CD14-positive monocyte (primary cell): ENCODE measurements around the gene MARVELD1. TPM values are rescaled to one million over a fixed set of nuclear protein-coding genes. Genes with fewer than 3 reads are reported as not detected.

Experiments used
- DNase-seq, 3 donors: peaks; one replicate each; pipeline ENCODE4 v3.0.0-alpha.2; 2011 to 2022
- H2AFZ ChIP-seq: 2 replicates; pipeline ENCODE4 v1.6.0; 2012; ENCODE audit warnings: mild to moderate bottlenecking, low read depth, low read length, inconsistent platforms; ENCODE audit not compliant: insufficient read depth, poor library complexity, severe bottlenecking
- H3K27ac ChIP-seq, 2 donors: 1 replicate in 1 of 2; 2 replicates in 1 of 2; pipeline ENCODE4 v1.5.1; 2012 to 2013; ENCODE audit warnings: low read length in 2 of 2, control low read depth in 1 of 2, inconsistent platforms in 1 of 2, low read depth in 1 of 2, mild to moderate bottlenecking in 1 of 2
- H3K27me3 ChIP-seq, 2 donors: one replicate each; pipeline versions ENCODE4 v1.6.0 to v1.6.1; 2011 to 2013; ENCODE audit warnings: low read length in 2 of 2; ENCODE audit not compliant: control insufficient read depth in 2 of 2, insufficient read depth in 2 of 2
- H3K36me3 ChIP-seq, 2 donors: replicated peaks in 1 of 2; 1 replicate in 1 of 2; 2 replicates in 1 of 2; pipeline versions ENCODE4 v1.5.1 to v1.6.1; 2012 to 2013; ENCODE audit warnings: low read length in 2 of 2, control low read depth in 1 of 2, inconsistent platforms in 1 of 2, mild to moderate bottlenecking in 1 of 2; ENCODE audit not compliant: insufficient read depth in 2 of 2, control insufficient read depth in 1 of 2
- H3K4me1 ChIP-seq, 2 donors: 1 replicate in 1 of 2; 2 replicates in 1 of 2; pipeline versions ENCODE4 v1.5.1 to v1.6.1; 2012 to 2013; ENCODE audit warnings: low read length in 2 of 2, control low read depth in 1 of 2, inconsistent platforms in 1 of 2, mild to moderate bottlenecking in 1 of 2, moderate library complexity in 1 of 2; ENCODE audit not compliant: insufficient read depth in 2 of 2, control insufficient read depth in 1 of 2
- H3K4me2 ChIP-seq: replicated peaks from 2 replicates; pipeline ENCODE3; 2012; ENCODE audit warnings: low read length, moderate library complexity, mild to moderate bottlenecking; ENCODE audit not compliant: poor library complexity, severe bottlenecking; ENCODE audit errors: extremely low read depth
- H3K4me3 ChIP-seq, 3 experiments: fragments of 200-600 bp in 1 of 3; sonication (generic) in 1 of 3; replicated peaks in 1 of 3; 1 replicate in 2 of 3; 2 replicates in 1 of 3; pipeline ENCODE4 v1.5.1; 2011 to 2013; ENCODE audit warnings: low read length in 3 of 3, mild to moderate bottlenecking in 3 of 3, control low read depth in 2 of 3, low read depth in 2 of 3, inconsistent platforms in 1 of 3, moderate library complexity in 1 of 3
- H3K79me2 ChIP-seq: 2 replicates; pipeline ENCODE4 v1.6.0; 2012; ENCODE audit warnings: mild to moderate bottlenecking, control low read depth, inconsistent platforms, low read length, moderate library complexity; ENCODE audit not compliant: insufficient read depth
- H3K9ac ChIP-seq: 2 replicates; pipeline ENCODE4 v1.6.0; 2017; ENCODE audit warnings: low read length, mild to moderate bottlenecking; ENCODE audit not compliant: insufficient read depth, poor library complexity, severe bottlenecking
- H3K9me3 ChIP-seq, 2 donors: replicated peaks in 1 of 2; 1 replicate in 1 of 2; 2 replicates in 1 of 2; pipeline versions ENCODE4 v1.5.1 to v1.6.1; 2012 to 2013; ENCODE audit warnings: low read length in 2 of 2, control low read depth in 1 of 2; ENCODE audit not compliant: control insufficient read depth in 1 of 2, insufficient read depth in 1 of 2
- H4K20me1 ChIP-seq: 2 replicates; pipeline ENCODE4 v1.6.0; 2012; ENCODE audit warnings: mild to moderate bottlenecking, low read length, control low read depth, moderate library complexity; ENCODE audit not compliant: insufficient read depth
- H3K27ac Mint-ChIP-seq, 7 donors: one replicate each; pipeline ENCODE4 v1.8.0; 2020; ENCODE audit warnings: mild to moderate bottlenecking in 7 of 7, mixed read lengths in 7 of 7, moderate library complexity in 6 of 7, inconsistent platforms in 2 of 7
- H3K27me3 Mint-ChIP-seq, 3 donors: one replicate each; pipeline ENCODE4 v1.8.0; 2021 to 2022; ENCODE audit warnings: low read depth in 3 of 3, mild to moderate bottlenecking in 3 of 3, mixed read lengths in 3 of 3, moderate library complexity in 3 of 3, inconsistent platforms in 1 of 3
- H3K36me3 Mint-ChIP-seq, 2 donors: one replicate each; pipeline ENCODE4 v1.8.0; 2020; ENCODE audit warnings: mixed read lengths in 2 of 2, inconsistent platforms in 1 of 2, mild to moderate bottlenecking in 1 of 2
- H3K4me1 Mint-ChIP-seq: one replicate; pipeline ENCODE4 v1.8.0; 2020; ENCODE audit warnings: mild to moderate bottlenecking, mixed read lengths
- H3K4me3 Mint-ChIP-seq, 2 donors: one replicate each; pipeline ENCODE4 v1.8.0; 2020; ENCODE audit warnings: mild to moderate bottlenecking in 2 of 2, mixed read lengths in 2 of 2, moderate library complexity in 1 of 2
- H3K9me3 Mint-ChIP-seq, 7 donors: one replicate each; pipeline ENCODE4 v1.8.0; 2020 to 2022; ENCODE audit warnings: mixed read lengths in 7 of 7, mild to moderate bottlenecking in 6 of 7, moderate library complexity in 6 of 7, inconsistent platforms in 2 of 7
- CTCF ChIP-seq: fragments of 200-600 bp; IDR thresholded peaks from one replicate; pipeline ENCODE4 v1.8.0; 2022; ENCODE audit warnings: antibody characterized with exemption, mild to moderate bottlenecking
- WGBS: methylation state at CpG from one replicate; pipeline ENCODE4 v1.1.5; 2013; ENCODE audit warnings: missing lambda C conversion rate; ENCODE audit not compliant: insufficient coverage; 5-methylcytosine and 5-hydroxymethylcytosine counted together
- intact Hi-C, 2 donors: fragments of 100-400 bp; cut with micrococcal nuclease; formaldehyde crosslinking; loops; one replicate each; pipeline versions ENCODE4 v1.15.0 to v1.15.1; 2023
- polyA plus RNA-seq, 3 donors: library from polyadenylated mRNA; depleted of rRNA in 1 of 3; unstranded in 2 of 3; stranded (reverse) in 1 of 3; fragments of 300-500 nt in 2 of 3; fragments of >200 nt in 1 of 3; fragmentation: Illumina TruSeq in 2 of 3; gene quantifications; 1 replicate in 2 of 3; 2 replicates in 1 of 3; pipeline ENCODE4 v1.2.3, GENCODE V29; 2012 to 2021

The MARVELD1 gene
- polyA plus RNA-seq, 3 donors = 3.7 to 28.0 (median 9.2) TPM

- no peak for DNase-seq
- Mint-ChIP-seq H3K27me3 (peaks cover 0 to 3% (median 0%) of the 10 kb centered on the region in 3 donors), H3K4me3 (no peak overlapping the region), H3K27ac (no peak overlapping the region), H3K4me1 (peaks cover 3% of the 10 kb centered on the region), H3K9me3 (peaks cover 0 to 1% (median 0%) of the 10 kb centered on the region in 7 donors), H3K36me3 (peaks cover 34 to 39% of the 10 kb centered on the region in 2 donors)
- intact Hi-C loops = no loop called here
- WGBS = 100% methylated on average over 1 of the region's 2 CpGs
- Histone ChIP-seq H4K20me1 (no peaks in the 10 kb centered on the region), H3K4me1 (no peaks in the 10 kb centered on the region), H3K36me3 (peaks cover 39 to 40% of the 10 kb centered on the region in 2 donors), H3K4me2 (no peak overlapping the region), H3K27ac (no peak overlapping the region), H3K4me3 (no peak overlapping the region), H2AFZ (no peak overlapping the region), H3K27me3 (no peaks in the 10 kb centered on the region), H3K9ac (no peak overlapping the region), H3K79me2 (no peaks in the 10 kb centered on the region), H3K9me3 (no peaks in the 10 kb centered on the region)
- no peak for TF ChIP-seq CTCF
Measured at GRCh38 chr10:97763411-97763810, 49.9 kb downstream of the MARVELD1 start.

GRCh38 chr10:97763947-97764346 is 50.4 kb downstream of the MARVELD1 start:
- H3K27me3 ChIP-seq = no peaks in the 10 kb centered on the region
- H3K9ac ChIP-seq = no peak overlapping the region
- DNase-seq = no peak
- Mint-ChIP-seq H3K27ac (peak overlapping the region in 1 of 7 donors; percentile 39), H3K36me3 (peaks cover 32 to 35% of the 10 kb centered on the region in 2 donors), H3K4me1 (peaks cover 6% of the 10 kb centered on the region), H3K4me3 (no peak overlapping the region), H3K27me3 (peaks cover 0 to 4% (median 0%) of the 10 kb centered on the region in 3 donors), H3K9me3 (peaks cover 0 to 1% (median 0%) of the 10 kb centered on the region in 7 donors)
- H3K27ac ChIP-seq = no peak overlapping the region
- H2AFZ ChIP-seq = no peak overlapping the region
- no peak for TF ChIP-seq CTCF
- peaks cover 37 to 38% of the 10 kb centered on the region in 2 donors for H3K36me3 ChIP-seq
- intact Hi-C loops = no loop called here
- H3K9me3 ChIP-seq = no peaks in the 10 kb centered on the region
- no peak overlapping the region for H3K4me2 ChIP-seq
- no CpG with 5 or more reads among the region's 3 CpGs for WGBS
- H4K20me1 ChIP-seq = no peaks in the 10 kb centered on the region
- no peak overlapping the region for H3K4me3 ChIP-seq
- H3K4me1 ChIP-seq = no peaks in the 10 kb centered on the region
- H3K79me2 ChIP-seq = no peaks in the 10 kb centered on the region
